HG03442 (cell line): ENCODE data around the gene PVRIG.
"Not testable (repeated sequence)": the region's sequence is repeated elsewhere in the genome, so short reads cannot be mapped to it uniquely, and the experiment has no call there.

Experiments used
- ATAC-seq: cut with Tn5 transposase; IDR thresholded peaks from one replicate; pipeline ENCODE4 v1.9.1; 2021; ENCODE audit warnings: mild to moderate bottlenecking, moderate library complexity; ENCODE audit not compliant: unreplicated experiment

Gene PVRIG

DNA sequence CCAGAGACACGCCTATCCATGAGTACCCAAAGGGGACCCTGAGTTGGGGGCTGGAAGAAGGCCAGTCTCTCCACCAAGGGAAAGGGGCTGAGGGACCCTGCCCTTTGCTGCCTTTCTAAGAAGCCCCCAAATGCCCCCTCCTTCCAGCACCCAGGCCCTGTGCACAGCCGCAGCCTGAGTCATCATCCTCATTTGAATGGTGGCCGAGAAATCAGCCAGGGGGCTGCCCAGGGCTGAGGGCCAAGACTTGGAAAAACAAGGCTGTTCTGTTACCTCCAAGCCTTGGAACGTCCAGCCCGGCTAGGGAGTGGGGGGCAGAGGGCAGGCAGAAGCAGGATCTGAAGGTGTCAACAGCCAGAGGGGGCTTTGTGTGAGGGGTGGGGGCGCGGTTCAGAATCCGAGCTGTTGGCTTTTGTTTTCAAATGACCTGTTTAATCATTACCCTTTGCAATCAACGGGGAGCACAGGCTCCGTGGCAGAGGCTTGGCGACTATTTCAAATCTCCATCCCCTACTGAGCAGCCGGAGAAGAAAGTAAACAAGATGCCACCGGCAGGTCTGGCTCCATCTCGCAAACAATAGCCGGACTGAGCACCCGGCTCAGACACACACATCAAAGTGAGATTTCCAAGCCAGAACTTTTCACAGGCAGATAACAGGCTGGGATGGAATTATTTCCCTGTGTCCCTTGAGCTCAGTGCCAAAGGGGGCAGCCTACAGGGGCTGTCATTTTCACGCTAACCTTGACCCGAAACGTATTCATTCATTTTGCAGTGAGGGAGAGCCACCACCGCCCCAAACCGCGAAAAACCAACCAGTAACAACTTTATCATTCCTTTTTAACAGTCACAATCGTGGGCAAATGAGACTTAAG is 50.5 kb downstream of the PVRIG start:
- not testable (repeated sequence) for ATAC-seq
